HL-60 (cell line): ENCODE measurements around the gene CD300LB.

Experiments used
- DNase-seq, 2 experiments: peaks; one replicate each; pipeline ENCODE4 v3.0.0-alpha.2; 2010 to 2020; ENCODE audit warnings: low read depth in 1 of 2, low spot score in 1 of 2
- H3K27ac ChIP-seq: fragments of 250-450 bp; sonication (Bioruptor Pico); replicated peaks from 2 replicates; pipeline ENCODE4 v1.5.1; 2020; ENCODE audit warnings: mild to moderate bottlenecking, moderate library complexity
- H3K27me3 ChIP-seq: fragments of 250-450 bp; sonication (Bioruptor Pico); 2 replicates; pipeline ENCODE4 v1.5.1; 2021; ENCODE audit warnings: mild to moderate bottlenecking, moderate library complexity; ENCODE audit not compliant: insufficient read depth, poor library complexity, severe bottlenecking
- H3K4me3 ChIP-seq: replicated peaks from 2 replicates; pipeline ENCODE4 v1.5.1; 2011; ENCODE audit warnings: mild to moderate bottlenecking, control low read depth, low read length; ENCODE audit not compliant: insufficient read depth
- GABPA ChIP-seq: IDR thresholded peaks from 2 replicates; pipeline ENCODE4 v1.6.1; 2012; ENCODE audit warnings: low read depth
- POLR2AphosphoS5 ChIP-seq: IDR thresholded peaks from 2 replicates; pipeline ENCODE4 v1.6.1; 2012; ENCODE audit warnings: low read depth
- REST ChIP-seq: IDR thresholded peaks from 2 replicates; pipeline ENCODE4 v1.6.1; 2012; ENCODE audit warnings: low read depth; ENCODE audit not compliant: insufficient replicate concordance
- SPI1 ChIP-seq: IDR thresholded peaks from 2 replicates; pipeline ENCODE4 v1.6.1; 2012; ENCODE audit warnings: low read depth, mild to moderate bottlenecking, borderline replicate concordance
- TF ChIP-seq, protein P1 (sequence below): IDR thresholded peaks from one replicate; pipeline ENCODE4 v1.5.1; 2011; ENCODE audit warnings: low read length, control low read depth, inconsistent platforms; ENCODE audit not compliant: insufficient read depth

Gene CD300LB

GRCh38 chr17:74547736-74548135 is 16.5 kb upstream of the CD300LB start:
- H3K27me3 ChIP-seq = no peaks in the 10 kb centered on the region
- H3K27ac ChIP-seq = no peak overlapping the region
- peak in 1 of 2 experiments; percentile 45 for DNase-seq
- no peak overlapping the region for H3K4me3 ChIP-seq
- TF ChIP-seq POLR2AphosphoS5 (0 out of 2 replicates have a peak, but pooled peaks have one; percentile 27), REST (no peak)

GRCh38 chr17:74547264-74547663 is 16.0 kb upstream of the CD300LB start:
- no peak overlapping the region for H3K27ac ChIP-seq

DNA sequence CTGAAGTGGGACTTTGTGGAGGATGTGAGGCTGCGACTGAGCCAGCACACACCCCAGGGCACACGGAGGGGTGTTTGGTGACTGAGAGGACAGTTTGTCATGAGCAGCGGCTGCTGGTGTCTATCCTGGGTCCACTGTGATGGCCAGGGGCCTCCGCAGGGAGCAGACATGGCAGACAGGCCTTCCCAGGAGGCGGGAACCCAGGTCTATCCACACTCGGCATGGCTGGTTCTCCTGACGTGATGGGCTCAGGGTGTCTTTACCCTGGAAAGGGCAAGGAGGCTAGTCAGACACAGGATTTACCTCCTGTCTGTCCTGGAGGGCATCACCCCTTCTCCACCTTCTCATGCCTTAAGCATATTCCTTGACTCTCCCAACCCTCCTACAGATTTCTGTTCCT is 15.3 kb upstream of the CD300LB start:
- no peak for DNase-seq
- no peaks in the 10 kb centered on the region for H3K27me3 ChIP-seq
- H3K4me3 ChIP-seq = no peak overlapping the region
- peak overlapping the region; percentile 66; the same call in 1 of the 2 replicates for H3K27ac ChIP-seq
- TF ChIP-seq, protein P1, sequence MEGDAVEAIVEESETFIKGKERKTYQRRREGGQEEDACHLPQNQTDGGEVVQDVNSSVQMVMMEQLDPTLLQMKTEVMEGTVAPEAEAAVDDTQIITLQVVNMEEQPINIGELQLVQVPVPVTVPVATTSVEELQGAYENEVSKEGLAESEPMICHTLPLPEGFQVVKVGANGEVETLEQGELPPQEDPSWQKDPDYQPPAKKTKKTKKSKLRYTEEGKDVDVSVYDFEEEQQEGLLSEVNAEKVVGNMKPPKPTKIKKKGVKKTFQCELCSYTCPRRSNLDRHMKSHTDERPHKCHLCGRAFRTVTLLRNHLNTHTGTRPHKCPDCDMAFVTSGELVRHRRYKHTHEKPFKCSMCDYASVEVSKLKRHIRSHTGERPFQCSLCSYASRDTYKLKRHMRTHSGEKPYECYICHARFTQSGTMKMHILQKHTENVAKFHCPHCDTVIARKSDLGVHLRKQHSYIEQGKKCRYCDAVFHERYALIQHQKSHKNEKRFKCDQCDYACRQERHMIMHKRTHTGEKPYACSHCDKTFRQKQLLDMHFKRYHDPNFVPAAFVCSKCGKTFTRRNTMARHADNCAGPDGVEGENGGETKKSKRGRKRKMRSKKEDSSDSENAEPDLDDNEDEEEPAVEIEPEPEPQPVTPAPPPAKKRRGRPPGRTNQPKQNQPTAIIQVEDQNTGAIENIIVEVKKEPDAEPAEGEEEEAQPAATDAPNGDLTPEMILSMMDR = no peak
- TF ChIP-seq SPI1 (no peak), GABPA (no peak), POLR2AphosphoS5 (no peak), REST (no peak)

More at GRCh38 chr17:74547264-74547663, 16.0 kb upstream of the CD300LB start:
- TF ChIP-seq POLR2AphosphoS5 = no peak
- TF ChIP-seq, protein P1 = no peak
- TF ChIP-seq SPI1 = no peak
- no peak for TF ChIP-seq REST
- TF ChIP-seq GABPA = no peak
- Histone ChIP-seq H3K27me3 (no peaks in the 10 kb centered on the region), H3K4me3 (no peak overlapping the region)
- no peak for DNase-seq

GRCh38 chr17:74545843-74546230 is 14.6 kb upstream of the CD300LB start, which contains the start of gene CD300C:
TSS of gene CD300C (minus strand) at chr17:74546115. CDS start at chr17:74545782, 333 bp downstream.
- TF ChIP-seq REST (no peak), POLR2AphosphoS5 (peak; percentile 52; the same call in 1 of the 2 replicates), SPI1 (peak; percentile 51; the same call in 1 of the 2 replicates), GABPA (no peak)
- TF ChIP-seq, protein P1 = no peak
- Histone ChIP-seq H3K27ac (peak within 1 kb of the TSS; percentile 66), H3K27me3 (no peaks in the 10 kb centered on the region), H3K4me3 (peak within 1 kb of the TSS; percentile 36)
- DNase-seq = peak; percentile 62 to 73
